Measurements from ENCODE around the gene SKOR1.

SKOR1 gene

DNA sequence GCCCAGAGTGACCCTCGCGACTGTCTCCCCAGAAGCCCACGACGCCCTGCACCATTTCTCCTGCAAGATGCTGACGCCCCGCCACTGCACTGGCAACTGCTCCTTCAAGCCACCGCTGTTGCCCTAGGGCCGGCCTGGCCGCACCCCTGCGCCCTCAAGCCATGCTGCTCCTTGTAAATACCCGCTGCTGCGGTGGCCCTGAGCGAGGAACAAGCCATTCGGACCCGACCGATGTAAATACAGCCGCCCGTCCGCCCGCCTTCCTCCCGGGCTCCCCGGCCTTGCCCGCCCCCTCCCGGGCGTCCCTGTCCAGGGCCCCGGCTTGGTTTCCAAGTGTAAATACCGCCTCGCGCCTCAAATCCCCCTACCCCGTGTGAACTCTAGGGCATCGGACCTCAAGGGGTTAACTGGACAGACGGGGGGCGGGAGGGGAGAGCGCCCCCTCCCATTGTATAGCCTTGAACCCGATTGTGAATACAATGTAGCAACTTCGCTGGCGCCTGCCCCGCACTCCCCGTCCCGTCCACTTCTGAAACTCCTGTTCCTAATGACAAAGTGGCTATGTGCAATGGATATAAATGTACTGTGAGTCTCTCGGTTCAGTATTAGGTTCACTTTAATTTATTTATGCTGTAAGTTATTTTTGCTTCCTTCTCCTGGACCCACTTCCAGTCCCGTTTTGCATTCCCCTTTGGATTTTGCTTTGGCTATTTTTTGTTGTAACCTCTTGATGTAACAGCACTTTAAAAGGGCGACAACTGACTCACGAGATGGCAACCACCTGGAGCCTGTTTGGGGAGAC, 8.6 kb downstream of the SKOR1 start:
- no peak for DNase-seq

DNA sequence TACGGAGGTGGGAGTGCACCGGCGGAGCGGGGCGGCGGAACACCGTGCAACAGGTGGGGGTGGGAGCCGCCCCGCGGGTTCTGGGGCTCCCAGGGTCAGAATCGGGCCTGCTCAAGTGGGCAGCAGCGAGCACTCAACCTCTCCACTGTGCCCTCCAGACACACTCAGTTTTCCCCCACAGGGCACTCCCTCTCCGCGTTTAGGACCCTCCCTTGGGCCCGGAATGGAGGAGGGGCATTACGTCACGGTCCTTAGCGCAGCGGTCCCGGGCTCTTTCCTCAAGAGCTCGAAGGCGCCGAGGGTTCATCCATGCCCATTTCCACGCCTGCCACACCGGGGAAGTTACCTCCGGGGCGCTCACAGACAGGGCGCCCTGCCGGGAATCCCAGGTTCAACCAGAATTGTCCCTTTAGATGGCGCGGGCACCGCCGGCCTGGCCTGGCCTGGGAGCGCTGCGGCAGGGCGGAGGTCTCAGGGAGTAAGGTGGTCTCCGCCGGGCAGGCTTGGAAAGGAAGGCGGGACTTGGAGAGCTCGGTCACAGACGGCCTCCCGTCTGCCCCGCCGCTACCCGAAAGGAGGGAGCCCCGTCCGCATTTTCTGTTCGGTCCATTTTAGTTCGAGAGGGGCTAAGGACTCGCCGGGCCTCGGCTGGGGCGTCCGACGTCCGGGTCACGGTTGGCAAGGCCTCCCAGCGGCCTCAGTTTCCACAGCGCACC, 9.4 kb downstream of the SKOR1 start:
- no peak for DNase-seq

DNA sequence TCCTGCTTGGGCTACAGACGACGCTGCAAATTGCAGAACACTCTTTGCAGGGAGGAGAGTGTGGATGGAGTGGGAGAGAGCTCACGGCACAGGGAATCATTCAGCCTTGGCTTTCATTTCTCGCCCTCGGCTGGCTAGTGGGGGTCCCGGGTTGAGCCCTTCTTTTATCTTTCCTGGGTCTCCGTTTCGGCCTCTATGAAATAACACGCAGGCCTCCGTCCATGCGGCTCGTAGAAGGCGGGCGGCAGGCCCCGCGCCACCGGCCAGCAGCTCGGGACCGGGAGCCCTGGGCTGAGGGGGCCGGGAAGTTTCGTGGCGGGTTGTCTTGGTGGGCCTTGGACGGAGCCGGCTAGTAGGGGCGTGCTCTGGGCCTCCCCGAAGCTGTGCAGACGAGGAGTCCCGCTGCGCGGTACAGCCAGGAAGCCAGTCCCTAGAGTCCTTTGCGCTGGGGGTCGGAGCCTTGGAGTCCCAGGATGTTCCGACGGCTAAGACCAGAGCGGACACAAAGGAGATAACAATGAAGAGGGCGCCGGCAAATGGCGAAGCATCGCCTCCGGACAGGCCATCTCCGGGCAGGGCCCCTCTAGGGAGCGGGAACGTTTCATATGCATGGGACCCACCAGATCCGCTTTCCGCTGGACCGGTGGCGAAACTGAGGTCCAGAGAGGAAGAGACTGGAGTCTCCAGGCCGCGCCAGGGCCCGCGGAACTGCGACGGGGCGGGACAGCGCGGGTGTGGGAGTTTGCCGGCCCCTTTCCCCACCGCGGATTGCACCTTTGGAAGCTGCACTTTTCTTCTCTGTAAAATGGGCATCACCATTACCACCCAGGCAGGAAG, 10.2 kb downstream of the SKOR1 start:
- no peak for DNase-seq

DNA sequence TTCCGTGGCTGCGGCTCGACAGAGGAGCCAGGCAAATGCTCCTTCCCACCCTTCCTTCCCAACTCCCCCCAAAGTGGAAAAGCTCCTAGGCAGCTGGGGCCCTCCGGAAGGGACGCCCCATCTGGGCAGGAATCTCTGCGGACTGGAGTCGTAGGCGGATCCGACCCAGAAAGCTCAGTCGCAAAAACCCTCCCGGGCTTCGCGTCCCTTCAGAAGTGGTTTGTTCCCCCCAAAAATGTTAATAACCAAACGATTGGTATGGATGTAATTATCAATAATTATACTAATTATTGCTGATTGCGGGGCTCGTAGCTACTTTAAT, 10.8 kb downstream of the SKOR1 start:
- DNase-seq: no peak

DNA sequence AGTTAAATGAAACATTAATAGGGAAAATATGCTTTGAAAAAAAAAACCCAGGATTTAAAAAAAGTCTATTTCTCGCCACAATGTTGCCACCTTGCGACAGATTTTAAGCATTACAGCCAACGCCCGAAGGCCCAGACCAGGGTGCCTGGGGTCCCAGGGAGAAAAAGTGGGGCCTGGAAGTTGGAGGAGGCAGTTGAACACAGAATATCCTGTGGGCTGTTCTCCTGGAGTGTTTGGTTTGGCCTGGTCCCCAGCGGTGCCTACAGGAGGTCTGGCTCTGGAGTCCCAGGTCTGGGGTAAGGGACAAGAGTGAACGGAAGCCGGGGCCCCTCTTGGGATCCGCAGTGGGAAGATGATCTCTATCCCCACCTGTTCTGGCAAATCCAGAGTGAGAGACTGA, 11.2 kb downstream of the SKOR1 start:
- DNase-seq: peak; percentile 38

DNA sequence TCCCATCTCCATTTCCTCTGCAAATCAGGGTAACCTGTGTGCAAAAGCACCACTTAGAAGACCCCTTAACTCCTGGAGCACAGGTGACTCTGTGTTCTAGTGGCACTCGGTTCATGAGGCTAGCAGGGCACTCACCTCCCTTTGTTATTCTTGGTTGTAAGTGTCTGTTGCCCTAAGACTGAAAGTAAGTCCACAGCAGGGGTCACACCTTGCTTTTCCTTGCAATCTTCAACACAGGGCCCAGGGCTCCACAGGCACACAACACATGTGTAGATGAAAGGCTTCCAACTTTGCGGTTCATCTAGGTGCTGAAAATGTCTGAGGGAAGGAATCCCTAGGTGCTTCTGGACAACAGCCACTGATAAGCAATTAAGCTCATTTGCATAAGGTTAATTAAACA, 11.6 kb downstream of the SKOR1 start:
- no peak for DNase-seq

DNA sequence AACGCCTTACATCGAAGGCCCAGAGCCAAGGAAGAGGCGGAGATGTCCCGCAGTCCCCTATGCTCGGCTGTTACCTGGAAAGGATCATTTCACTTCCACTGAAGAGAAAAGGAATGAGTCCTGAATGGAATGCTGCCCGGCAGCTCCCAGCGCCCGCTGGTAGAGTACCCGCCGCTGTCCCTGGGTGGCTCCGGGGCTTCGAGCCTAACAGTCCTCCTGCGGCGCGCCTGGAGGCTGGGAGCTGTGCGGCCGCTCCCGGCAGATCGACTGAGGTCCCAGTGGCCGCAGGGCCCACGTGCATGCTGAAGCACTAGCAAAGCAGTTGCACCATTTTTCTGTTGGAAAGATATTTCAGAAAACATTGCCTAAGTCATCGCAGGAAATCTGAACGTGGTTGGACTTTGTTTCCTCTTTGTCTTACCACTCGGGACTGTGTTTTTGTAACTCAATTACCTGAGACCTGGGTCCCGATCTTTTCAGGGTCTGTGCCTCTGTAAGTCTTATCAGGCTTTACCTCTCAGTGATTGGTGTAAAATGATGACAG, 13.6 kb downstream of the SKOR1 start:
- DNase-seq: no peak

DNA sequence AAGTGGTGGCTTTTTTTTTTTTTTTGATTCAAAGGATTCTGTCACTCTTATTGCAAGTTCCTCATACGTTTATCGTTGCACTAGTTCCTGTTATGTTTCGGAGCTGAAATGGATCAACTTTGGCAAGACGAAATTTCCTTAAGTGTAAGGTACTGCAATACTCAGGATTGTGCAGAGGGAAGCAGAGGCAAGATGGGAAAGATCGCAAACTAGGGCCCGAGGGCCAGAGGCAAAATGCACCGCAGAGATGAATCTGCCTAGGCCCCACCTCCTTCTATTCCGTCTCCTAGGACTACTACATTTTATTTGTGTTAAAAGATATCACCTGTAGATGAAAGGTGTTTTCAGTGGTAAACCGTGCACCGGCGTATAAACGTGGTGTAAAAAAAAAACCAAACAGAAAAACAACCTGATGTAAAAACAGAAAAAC, 14.2 kb downstream of the SKOR1 start:
- DNase-seq: no peak

DNA sequence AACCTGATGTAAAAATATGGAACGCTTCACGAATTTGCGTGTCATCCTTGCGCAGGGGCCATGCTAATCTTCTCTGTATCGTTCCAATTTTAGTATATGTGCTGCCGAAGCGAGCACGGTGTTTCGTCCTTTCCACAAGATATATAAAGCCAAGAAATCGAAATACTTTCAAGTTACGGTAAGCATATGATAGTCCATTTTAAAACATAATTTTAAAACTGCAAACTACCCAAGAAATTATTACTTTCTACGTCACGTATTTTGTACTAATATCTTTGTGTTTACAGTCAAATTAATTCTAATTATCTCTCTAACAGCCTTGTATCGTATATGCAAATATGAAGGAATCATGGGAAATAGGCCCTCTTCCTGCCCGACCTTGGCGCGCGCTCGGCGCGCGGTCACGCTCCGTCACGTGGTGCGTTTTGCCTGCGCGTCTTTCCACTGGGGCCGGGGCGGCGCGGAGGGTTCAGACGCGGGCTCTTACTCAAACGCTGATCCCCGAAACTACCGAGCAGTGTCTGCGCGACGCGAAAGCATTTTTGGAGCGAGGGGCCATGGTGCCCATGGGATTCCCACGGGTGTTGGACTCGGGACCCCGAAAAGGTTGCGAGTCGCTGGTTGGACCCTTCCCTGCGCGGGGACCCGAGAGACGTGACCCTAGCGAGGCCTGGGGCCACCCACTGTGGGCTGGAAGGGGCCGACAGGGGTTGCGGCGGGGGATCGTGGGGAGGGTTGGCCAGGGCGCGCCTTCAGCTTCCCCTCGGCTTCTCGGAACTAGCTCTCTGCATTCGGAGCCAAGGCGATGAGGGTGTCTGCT, 14.8 kb downstream of the SKOR1 start, which contains the start of gene RNU6-1:
Gene RNU6-1, minus strand, starts transcription at position 117 of the 820 bp plus-strand sequence.
- peak; percentile 95 for DNase-seq

DNA sequence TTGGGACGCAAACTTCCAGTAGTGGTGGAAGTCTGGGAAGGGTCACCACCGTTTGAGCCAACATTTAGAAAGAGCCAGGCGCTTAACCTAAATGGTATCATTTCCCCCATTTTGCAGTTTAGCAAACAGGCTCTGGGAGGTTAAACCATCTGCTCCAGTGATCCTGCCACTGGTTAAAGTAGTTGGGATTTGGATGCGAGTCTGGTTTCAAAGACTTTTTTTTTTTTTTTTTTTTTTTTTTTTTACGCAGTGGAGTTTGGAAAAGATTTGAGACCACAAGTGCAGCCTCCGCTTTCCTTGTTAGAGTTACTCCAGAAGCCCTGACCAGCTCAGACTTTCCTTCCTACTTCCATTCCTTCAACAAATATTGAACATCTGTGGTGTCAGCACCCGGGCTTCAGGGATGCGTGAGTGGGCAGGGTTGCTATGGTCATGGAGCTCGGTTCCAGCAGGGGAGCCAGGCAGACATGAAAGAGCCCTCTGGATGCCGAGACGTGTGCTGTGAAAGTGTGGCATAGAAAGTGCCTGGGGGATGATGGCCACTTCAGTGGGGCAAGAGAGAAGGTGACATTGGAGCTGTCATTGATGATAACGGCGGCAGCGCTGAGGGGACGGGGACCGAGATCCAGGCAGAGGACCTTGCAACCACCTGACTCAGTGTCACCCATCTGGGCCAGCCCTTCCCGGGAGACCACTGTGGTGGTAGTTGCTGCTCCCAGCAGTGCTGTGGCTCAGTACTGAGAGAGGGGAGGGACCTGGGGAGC, 15.6 kb downstream of the SKOR1 start:
- no peak for DNase-seq

DNA sequence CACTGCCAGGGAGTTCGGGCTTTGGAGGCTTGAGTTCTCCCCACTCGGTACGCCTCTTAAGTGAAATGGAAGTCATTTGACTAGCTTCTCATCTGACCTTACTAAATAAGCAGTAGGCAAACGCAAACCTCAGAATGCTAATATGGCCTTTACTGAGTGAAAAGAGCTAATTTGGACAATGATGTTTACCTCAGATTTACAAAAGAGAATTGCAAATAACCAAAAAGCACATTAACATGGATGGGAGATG, 16.1 kb downstream of the SKOR1 start:
- DNase-seq: no peak

DNA sequence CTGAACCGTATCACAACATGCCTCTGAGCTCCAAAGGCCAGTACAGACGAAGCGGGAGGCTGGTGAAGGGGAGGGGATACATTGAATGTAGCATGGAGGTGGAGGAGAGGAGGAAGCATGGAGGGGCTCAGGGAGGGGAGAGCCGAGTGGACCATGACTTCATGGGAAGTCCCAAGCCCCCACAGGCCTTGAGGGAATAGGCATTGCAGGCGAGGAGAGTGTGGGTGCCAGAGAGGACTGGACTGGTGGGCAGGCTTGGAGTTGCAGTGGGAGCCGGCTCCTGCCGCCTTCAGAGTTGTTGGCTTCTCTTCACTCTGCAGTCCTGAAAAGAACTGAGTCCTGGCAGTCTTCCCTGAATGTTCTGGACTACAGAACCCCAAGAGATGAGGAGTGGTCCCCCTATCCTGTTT, 17.8 kb downstream of the SKOR1 start:
- DNase-seq: no peak

DNA sequence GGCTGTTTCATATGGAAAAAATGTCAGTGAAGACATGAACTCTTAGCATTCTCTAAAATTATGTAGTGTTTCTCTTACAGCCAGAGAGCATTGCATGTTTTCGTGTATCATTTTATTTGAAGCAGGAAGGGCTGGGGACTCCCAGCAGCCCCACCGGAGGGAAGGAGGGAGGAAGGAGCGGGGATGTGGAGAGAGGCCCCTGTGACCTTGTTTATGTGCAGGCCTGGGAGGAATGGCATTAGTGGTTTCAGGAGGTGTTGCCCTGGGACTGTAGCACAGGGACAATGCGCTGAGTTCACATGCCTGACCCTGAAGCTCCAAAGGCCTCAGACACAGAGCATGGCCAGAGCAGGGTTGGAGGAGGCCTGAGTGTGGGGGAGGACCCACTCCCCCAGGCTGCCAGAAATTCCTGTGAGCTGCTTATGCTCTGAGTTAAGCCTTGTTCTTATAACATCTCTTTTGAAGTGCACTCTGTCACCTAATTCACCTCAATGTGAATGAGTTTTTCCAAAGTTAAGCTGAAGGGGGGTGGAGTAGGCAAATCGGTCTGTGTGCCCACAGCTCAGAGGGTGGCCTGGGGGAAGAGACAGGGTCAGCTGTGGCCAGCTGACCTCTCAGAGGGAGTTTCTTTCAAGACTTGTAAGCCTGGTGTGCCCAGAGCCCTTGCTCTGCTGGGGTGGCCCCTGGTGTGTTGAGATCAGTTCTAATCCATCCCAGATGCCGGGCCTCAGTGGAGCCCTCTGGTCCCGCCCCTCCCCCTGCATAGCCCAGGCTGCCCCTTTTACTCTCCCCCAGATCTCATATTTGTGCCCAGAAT, 18.5 kb downstream of the SKOR1 start:
- DNase-seq: no peak

DNA sequence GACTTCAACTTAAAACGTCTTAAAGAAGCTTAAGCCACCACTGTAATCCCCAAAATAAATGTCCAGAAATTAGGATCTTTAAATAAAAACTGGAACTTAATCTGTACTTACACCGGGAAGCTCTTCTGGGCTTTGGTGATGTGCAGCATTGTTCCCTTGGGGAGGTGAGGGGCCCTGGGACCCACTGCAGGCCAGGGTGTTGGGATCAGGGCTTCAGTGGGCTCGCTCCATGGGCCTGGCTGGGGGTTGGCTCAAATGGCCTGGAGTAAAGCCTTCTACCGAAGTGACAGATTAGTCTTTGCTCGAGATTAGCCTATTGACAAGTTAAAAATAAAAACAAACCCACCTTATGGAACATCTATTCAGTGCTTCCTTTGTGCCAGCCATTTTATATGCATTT, 20.7 kb downstream of the SKOR1 start:
- DNase-seq: no peak

DNA sequence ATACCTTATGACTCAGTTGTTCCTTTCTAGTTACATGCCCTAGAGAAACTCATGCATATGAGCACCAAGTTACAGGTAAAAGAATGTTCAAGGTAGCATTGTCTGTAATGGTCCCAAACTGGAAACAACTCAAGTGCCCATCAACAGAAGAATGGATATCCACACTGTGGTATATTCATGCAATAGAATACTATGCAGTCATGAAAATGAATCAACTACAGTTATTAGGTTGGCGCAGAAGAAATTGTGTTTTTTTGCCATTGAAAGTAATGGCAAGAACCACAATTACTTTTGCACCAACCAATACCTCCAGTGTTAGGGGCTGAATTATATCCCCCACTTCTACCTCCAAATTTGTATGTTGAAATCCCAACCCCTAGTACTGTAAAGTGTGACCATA, 24.2 kb downstream of the SKOR1 start:
- DNase-seq: no peak

DNA sequence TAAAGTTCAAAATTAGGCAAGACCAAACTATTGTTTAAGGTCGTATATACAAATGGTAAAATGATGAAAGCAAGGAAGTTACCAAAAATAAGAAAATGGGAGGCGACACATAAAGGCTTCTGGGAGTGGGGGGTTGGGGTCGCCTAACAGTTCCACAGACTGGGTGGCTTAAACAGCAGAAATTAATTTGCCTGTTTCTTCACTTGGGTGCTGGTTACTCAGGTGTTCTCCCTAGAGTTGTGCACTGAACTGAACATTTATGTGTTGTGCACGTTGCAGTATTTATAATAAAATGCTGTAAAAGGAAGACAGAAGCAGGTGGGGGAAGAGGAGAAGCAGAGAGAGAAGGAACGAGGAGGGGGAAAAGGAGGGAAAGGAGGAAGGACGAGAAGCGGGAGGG, 25.0 kb downstream of the SKOR1 start:
- no peak for DNase-seq

DNA sequence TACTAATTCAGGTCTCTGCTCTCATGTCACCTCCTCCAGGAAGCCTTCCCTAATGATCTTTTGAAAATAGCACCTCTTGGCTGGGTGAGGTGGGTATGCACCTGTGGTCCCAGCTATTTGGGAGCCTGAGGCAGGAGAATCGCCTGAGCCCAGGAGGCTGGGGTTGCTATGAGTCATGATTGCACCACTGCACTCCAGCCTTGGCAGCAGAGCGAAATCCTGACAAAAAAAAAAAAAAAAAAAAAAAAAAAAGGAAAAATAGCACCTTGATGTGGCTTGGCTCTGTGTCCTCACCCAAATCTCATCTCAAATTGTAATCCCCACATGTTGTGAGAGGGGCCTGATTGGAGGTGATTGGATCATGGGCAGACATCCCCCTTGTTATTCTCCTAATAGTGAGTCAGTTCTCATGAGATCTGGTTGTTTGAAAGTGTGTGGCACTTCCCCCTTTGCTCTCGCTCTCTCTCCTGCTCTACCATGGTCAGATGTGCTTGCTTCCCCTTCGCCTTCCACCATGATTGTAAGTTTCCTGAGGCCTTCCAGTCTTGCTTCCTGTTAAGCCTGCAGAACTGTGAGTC, 25.8 kb downstream of the SKOR1 start:
- DNase-seq: no peak

DNA sequence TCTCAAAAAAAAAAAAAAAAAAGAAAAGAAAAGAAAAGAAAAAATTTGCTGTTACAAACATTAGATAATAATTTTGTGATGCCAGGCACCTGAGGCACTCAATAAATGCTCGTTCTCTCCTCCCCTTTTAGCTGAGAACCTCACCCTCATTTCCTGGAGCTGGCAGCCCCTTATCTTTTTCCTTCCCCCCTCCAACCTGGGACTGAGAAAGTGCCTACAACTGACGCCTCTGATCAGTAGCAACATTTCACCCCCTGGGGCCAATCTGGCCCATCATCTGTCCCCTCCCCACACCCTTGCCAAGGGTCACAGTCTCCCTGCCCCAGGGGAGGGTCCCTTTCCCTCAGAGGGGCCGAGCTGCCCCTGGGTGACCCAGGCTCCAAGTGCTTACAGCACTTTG, 27.1 kb downstream of the SKOR1 start:
- no peak for DNase-seq

DNA sequence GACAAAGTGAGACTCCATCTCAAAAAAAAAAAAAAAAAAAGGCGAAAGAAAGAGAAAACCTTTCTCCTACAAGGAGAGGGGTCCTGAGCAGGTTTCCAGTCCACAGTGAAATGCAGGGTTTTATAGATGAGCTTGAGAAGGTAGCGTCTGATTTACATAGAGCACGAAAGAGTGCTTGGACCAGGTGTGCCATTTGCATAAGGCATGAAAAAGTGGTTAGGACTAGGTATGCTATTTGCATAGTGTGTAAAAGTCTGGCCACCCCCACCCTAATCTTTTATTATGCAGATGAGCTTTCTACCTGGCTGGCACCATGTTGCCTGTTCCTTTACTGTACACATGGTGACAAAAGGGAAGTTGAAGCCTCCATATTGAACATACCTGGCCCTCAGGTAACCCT, 28.1 kb downstream of the SKOR1 start:
- no peak for DNase-seq

DNA sequence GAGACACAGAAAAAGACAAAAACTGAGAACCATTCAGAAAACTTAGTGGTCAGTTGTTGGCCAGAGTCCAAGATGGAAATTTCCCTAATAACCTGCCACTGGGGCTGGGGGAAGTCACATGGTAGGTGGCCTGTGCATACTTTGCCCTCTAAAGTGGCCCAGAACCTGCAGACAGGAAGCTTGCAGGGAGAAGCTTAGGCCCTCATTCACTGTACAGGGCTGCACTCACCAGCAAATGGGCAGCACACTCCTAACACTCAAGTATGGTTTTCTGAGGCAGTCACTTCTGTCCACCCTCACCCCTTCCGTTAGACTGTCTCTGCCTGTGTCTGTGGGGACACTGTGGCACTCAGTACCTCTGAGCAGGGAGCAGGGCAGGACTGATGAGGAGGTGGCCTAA, 29.0 kb downstream of the SKOR1 start:
- no peak for DNase-seq

DNA sequence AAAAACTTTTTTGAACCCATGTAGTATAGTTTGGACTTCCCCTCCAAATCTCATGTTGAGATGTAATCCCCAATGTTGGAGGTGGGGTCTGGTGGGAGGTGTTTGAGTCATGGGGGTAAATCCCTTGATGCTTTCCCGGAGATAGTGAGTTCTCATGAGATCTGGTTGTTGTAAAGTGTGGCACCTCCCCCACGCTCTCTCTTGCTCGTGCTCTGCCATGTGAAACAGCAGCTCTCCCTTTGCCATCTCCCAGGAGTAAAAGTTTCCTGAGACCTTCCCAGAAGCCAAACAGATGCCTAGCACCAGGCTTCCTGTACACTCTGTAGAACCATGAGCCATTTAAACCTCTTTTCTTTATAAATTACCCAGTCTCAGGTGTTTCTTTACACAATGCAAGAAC, 30.5 kb downstream of the SKOR1 start:
- DNase-seq: no peak
